NB4 (cell line): ENCODE data around the gene GPR39.

Source experiments
- MYC ChIP-seq: IDR thresholded peaks from 2 replicates; pipeline ENCODE4 v1.6.1; 2011; ENCODE audit warnings: low read depth, low read length
- POLR2A ChIP-seq: IDR thresholded peaks from 2 replicates; pipeline ENCODE4 v1.6.1; 2011; ENCODE audit warnings: mild to moderate bottlenecking; ENCODE audit not compliant: insufficient read length; ENCODE audit errors: extremely low read depth
- TF ChIP-seq, protein P1 (sequence below): IDR thresholded peaks from one replicate; pipeline ENCODE4 v1.5.1; 2012; ENCODE audit warnings: low read depth, low read length
- TF ChIP-seq, protein P2 (sequence below): IDR thresholded peaks from 2 replicates; pipeline ENCODE4 v1.6.1; 2011; ENCODE audit warnings: low read depth, low read length

DNA sequence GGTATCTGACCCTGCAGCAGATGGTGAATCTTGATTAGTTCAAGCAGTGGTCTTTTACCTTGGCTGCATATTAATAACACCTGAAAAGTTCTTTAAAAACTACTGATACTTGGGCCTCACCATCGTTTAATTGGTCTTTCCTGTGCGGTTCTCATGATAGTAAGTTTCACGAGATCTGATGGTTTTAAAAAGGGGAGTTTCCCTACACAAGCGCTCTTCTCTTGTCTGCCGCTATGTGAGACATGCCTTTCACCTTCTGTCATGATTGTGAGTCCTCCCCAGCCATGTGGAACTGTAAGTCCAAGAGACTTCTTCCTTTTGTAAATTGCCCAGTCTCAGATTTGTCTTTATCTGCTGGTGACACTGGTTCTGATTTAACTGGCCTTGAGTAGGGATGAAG is 151.1 kb downstream of the GPR39 start:
- TF ChIP-seq, protein P1, sequence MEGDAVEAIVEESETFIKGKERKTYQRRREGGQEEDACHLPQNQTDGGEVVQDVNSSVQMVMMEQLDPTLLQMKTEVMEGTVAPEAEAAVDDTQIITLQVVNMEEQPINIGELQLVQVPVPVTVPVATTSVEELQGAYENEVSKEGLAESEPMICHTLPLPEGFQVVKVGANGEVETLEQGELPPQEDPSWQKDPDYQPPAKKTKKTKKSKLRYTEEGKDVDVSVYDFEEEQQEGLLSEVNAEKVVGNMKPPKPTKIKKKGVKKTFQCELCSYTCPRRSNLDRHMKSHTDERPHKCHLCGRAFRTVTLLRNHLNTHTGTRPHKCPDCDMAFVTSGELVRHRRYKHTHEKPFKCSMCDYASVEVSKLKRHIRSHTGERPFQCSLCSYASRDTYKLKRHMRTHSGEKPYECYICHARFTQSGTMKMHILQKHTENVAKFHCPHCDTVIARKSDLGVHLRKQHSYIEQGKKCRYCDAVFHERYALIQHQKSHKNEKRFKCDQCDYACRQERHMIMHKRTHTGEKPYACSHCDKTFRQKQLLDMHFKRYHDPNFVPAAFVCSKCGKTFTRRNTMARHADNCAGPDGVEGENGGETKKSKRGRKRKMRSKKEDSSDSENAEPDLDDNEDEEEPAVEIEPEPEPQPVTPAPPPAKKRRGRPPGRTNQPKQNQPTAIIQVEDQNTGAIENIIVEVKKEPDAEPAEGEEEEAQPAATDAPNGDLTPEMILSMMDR, result no peak
- TF ChIP-seq POLR2A (no peak), MYC (no peak)
- TF ChIP-seq, protein P2, sequence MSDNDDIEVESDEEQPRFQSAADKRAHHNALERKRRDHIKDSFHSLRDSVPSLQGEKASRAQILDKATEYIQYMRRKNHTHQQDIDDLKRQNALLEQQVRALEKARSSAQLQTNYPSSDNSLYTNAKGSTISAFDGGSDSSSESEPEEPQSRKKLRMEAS, result no peak
